Measurements from ENCODE around the gene ELAC1.

ELAC1 gene

GRCh38 chr18:51011709-51012108, 43.9 kb downstream of the ELAC1 start:
- H3K4me1 ChIP-seq (ENCODE audit: low read length): peaks cover 12% of the 10 kb centered on the region
- H3K79me2 ChIP-seq (ENCODE audit: low read length): no peaks in the 10 kb centered on the region
- no peaks in the 10 kb centered on the region for H3K27me3 ChIP-seq (ENCODE audit: low read depth, low read length)
- H3K4me3 ChIP-seq (ENCODE audit: low read length): no peak overlapping the region
- no peak overlapping the region for H3K4me2 ChIP-seq (ENCODE audit: low read length)
- H3K9me3 ChIP-seq (ENCODE audit: insufficient read depth, low read length): peaks cover 4% of the 10 kb centered on the region; the same call in 1 of the 2 replicates
- no peaks in the 10 kb centered on the region for H4K20me1 ChIP-seq (ENCODE audit: insufficient read depth, low read length)
- TF ChIP-seq CTCF (IDR thresholded peaks at IDR 0.05; ENCODE audit: low read depth, low read length): no peak
- no peak for TF ChIP-seq EZH2phosphoT487 (IDR thresholded peaks at IDR 0.05; ENCODE audit: low read depth)
- no peak overlapping the region for H3K27ac ChIP-seq (ENCODE audit: low read length)
- peaks cover 12% of the 10 kb centered on the region for H3K36me3 ChIP-seq (replicated peaks; ENCODE audit: low read depth, low read length)
- no peak overlapping the region for H2AFZ ChIP-seq (ENCODE audit: low read depth, low read length)
- no peak overlapping the region for H3K9ac ChIP-seq (ENCODE audit: low read length)

GRCh38 chr18:51012441-51012840, 44.6 kb downstream of the ELAC1 start:
- no peak for TF ChIP-seq CTCF (IDR thresholded peaks at IDR 0.05; ENCODE audit: low read depth, low read length)
- no peak for TF ChIP-seq EZH2phosphoT487 (IDR thresholded peaks at IDR 0.05; ENCODE audit: low read depth)
- H2AFZ ChIP-seq (ENCODE audit: low read depth, low read length): no peak overlapping the region
- H3K27me3 ChIP-seq (ENCODE audit: low read depth, low read length): no peaks in the 10 kb centered on the region
- peaks cover 12% of the 10 kb centered on the region for H3K4me1 ChIP-seq (ENCODE audit: low read length)
- no peaks in the 10 kb centered on the region for H4K20me1 ChIP-seq (ENCODE audit: insufficient read depth, low read length)
- H3K79me2 ChIP-seq (ENCODE audit: low read length): no peaks in the 10 kb centered on the region
- no peak overlapping the region for H3K4me3 ChIP-seq (ENCODE audit: low read length)
- no peak overlapping the region for H3K27ac ChIP-seq (ENCODE audit: low read length)
- no peak overlapping the region for H3K4me2 ChIP-seq (ENCODE audit: low read length)
- no peak overlapping the region for H3K9ac ChIP-seq (ENCODE audit: low read length)
- peaks cover 4% of the 10 kb centered on the region; the same call in 1 of the 2 replicates for H3K9me3 ChIP-seq (ENCODE audit: insufficient read depth, low read length)
- peaks cover 12% of the 10 kb centered on the region for H3K36me3 ChIP-seq (replicated peaks; ENCODE audit: low read depth, low read length)

- no peak for TF ChIP-seq EZH2phosphoT487 (IDR thresholded peaks at IDR 0.05; ENCODE audit: low read depth)
- no peak for TF ChIP-seq CTCF (IDR thresholded peaks at IDR 0.05; ENCODE audit: low read depth, low read length)
- Histone ChIP-seq H3K27me3 (ENCODE audit: low read depth, low read length) (no peaks in the 10 kb centered on the region), H3K4me1 (ENCODE audit: low read length) (peaks cover 12% of the 10 kb centered on the region), H3K9ac (ENCODE audit: low read length) (no peak overlapping the region), H3K9me3 (ENCODE audit: insufficient read depth, low read length) (peaks cover 4% of the 10 kb centered on the region; the same call in 1 of the 2 replicates), H3K36me3 (replicated peaks; ENCODE audit: low read depth, low read length) (peaks cover 12% of the 10 kb centered on the region), H2AFZ (ENCODE audit: low read depth, low read length) (no peak overlapping the region), H3K4me2 (ENCODE audit: low read length) (no peak overlapping the region), H3K4me3 (ENCODE audit: low read length) (no peak overlapping the region), H3K27ac (ENCODE audit: low read length) (no peak overlapping the region), H4K20me1 (ENCODE audit: insufficient read depth, low read length) (no peaks in the 10 kb centered on the region), H3K79me2 (ENCODE audit: low read length) (no peaks in the 10 kb centered on the region)
Observed at GRCh38 chr18:51013259-51013658, 45.4 kb downstream of the ELAC1 start.

DNA sequence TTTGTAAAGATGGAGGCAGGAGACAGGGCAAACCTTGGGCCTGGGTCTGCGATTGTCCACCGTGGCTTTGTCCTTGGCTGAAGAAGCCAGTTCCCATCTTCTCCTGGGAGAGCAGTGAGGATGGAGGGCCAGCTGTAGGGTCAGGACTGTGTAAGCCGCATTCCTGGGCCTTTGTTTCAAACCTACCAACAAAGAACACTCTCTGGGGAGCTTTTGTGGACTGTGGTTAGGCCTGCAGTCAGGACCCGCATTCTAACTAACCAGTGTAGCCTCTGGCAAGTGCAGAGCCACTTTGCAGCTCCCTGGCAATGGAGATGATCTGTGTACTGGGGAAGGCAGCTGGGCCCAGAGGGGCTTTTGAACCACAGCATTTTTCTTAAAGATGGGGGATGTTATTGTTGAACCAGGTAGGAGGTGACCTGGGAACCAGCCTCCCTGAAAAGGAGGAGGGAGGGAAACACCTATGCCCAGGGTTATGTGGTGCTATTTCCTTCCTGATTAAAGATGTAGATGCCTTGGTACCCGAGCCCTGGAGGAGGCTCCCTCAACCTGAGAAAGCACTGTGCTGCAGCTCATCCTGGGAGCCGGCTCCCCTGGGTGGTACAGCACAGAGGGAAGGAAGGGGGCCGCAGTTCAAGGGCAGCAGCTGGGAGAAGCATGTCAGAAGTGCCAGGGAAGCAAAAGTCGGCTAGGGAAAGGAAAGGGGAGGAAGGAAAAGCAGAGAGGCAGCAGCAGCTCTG, 49.5 kb downstream of the ELAC1 start:
- no peaks in the 10 kb centered on the region for H4K20me1 ChIP-seq (ENCODE audit: insufficient read depth, low read length)
- H3K27me3 ChIP-seq (ENCODE audit: low read depth, low read length): no peaks in the 10 kb centered on the region
- no peak overlapping the region for H3K27ac ChIP-seq (ENCODE audit: low read length)
- H3K9ac ChIP-seq (ENCODE audit: low read length): no peak overlapping the region
- no peaks in the 10 kb centered on the region for H3K79me2 ChIP-seq (ENCODE audit: low read length)
- peaks cover 6% of the 10 kb centered on the region for H3K4me1 ChIP-seq (ENCODE audit: low read length)
- H3K36me3 ChIP-seq (replicated peaks; ENCODE audit: low read depth, low read length): peaks cover 21% of the 10 kb centered on the region
- no peak overlapping the region for H2AFZ ChIP-seq (ENCODE audit: low read depth, low read length)
- TF ChIP-seq EZH2phosphoT487 (IDR thresholded peaks at IDR 0.05; ENCODE audit: low read depth): no peak
- TF ChIP-seq CTCF (IDR thresholded peaks at IDR 0.05; ENCODE audit: low read depth, low read length): no peak
- peaks cover 4% of the 10 kb centered on the region; the same call in 1 of the 2 replicates for H3K9me3 ChIP-seq (ENCODE audit: insufficient read depth, low read length)
- no peak overlapping the region for H3K4me3 ChIP-seq (ENCODE audit: low read length)
- no peak overlapping the region for H3K4me2 ChIP-seq (ENCODE audit: low read length)
